HG02642 (cell line): Measurements from ENCODE around the gene IMPA2.
A peak's percentile ranks its signal among the peaks of the same experiment; 100 is the strongest.
"Not testable (repeated sequence)": the region's sequence is repeated elsewhere in the genome, so short reads cannot be mapped to it uniquely, and the experiment has no call there.

ENCODE experiments used
- ATAC-seq: cut with Tn5 transposase; IDR thresholded peaks from one replicate; pipeline ENCODE4 v1.9.1; 2021; ENCODE audit warnings: mild to moderate bottlenecking; ENCODE audit not compliant: unreplicated experiment, poor library complexity

Gene IMPA2

GRCh38 chr18:11981192-11981542 is at the start of gene IMPA2:
Gene IMPA2, plus strand, starts transcription at chr18:11981507. Its CDS starts 163 bp downstream, at chr18:11981670.
- peak; percentile 43 for ATAC-seq

- ATAC-seq, result no peak
Observed at GRCh38 chr18:11932393-11932792, 48.9 kb upstream of the IMPA2 start.

GRCh38 chr18:11937874-11938478 is 43.3 kb upstream of the IMPA2 start:
- peak; percentile 62 for ATAC-seq

GRCh38 chr18:11940956-11941355 is 40.4 kb upstream of the IMPA2 start:
- no peak for ATAC-seq

GRCh38 chr18:11943551-11943950 is 37.8 kb upstream of the IMPA2 start:
- no peak for ATAC-seq

GRCh38 chr18:11944252-11944651 is 37.1 kb upstream of the IMPA2 start:
- no peak for ATAC-seq

GRCh38 chr18:11944786-11945185 is 36.5 kb upstream of the IMPA2 start:
- ATAC-seq, result no peak

GRCh38 chr18:11945834-11946659 is 35.3 kb upstream of the IMPA2 start:
- ATAC-seq, result not testable (repeated sequence)

GRCh38 chr18:11946756-11947155 is 34.6 kb upstream of the IMPA2 start:
- no peak for ATAC-seq

GRCh38 chr18:11947214-11948191 is 33.8 kb upstream of the IMPA2 start:
- peak; percentile 91 for ATAC-seq

GRCh38 chr18:11948852-11949523 is 32.3 kb upstream of the IMPA2 start:
- no peak for ATAC-seq

GRCh38 chr18:11950824-11951223 is 30.5 kb upstream of the IMPA2 start:
- ATAC-seq, result no peak

- no peak for ATAC-seq
Observed at GRCh38 chr18:11951390-11951851, 29.9 kb upstream of the IMPA2 start.

- ATAC-seq, result no peak
Observed at GRCh38 chr18:11953113-11953512, 28.2 kb upstream of the IMPA2 start.

GRCh38 chr18:11955239-11956029 is 25.9 kb upstream of the IMPA2 start:
- ATAC-seq, result no peak

- ATAC-seq, result no peak
Observed at GRCh38 chr18:11956371-11957308, 24.7 kb upstream of the IMPA2 start.

GRCh38 chr18:11957636-11958035 is 23.7 kb upstream of the IMPA2 start:
- no peak for ATAC-seq

GRCh38 chr18:11959651-11960050 is 21.7 kb upstream of the IMPA2 start:
- not testable (repeated sequence) for ATAC-seq
